Lung microvascular endothelial cell (primary cell): ENCODE data around the gene SLC6A16. TPM values are rescaled to one million over a fixed set of nuclear protein-coding genes. Genes with fewer than 3 reads are reported as not detected.
"Not testable (repeated sequence)": the region's sequence is repeated elsewhere in the genome, so short reads cannot be mapped to it uniquely, and the experiment has no call there.

Source experiments
- DNase-seq, 2 donors: peaks; one replicate each; pipeline versions ENCODE4 v3.0.0 to v3.0.0-alpha.2; 2010; ENCODE audit warnings: low read depth in 2 of 2
- total RNA-seq: library from RNA; depleted of rRNA; stranded (reverse); fragments of >200 nt; gene quantifications from 2 replicates; pipeline ENCODE4 v1.2.1, GENCODE V29; 2014

SLC6A16 gene
- 0.20 and 0.22 TPM in 2 replicates for total RNA-seq

DNA sequence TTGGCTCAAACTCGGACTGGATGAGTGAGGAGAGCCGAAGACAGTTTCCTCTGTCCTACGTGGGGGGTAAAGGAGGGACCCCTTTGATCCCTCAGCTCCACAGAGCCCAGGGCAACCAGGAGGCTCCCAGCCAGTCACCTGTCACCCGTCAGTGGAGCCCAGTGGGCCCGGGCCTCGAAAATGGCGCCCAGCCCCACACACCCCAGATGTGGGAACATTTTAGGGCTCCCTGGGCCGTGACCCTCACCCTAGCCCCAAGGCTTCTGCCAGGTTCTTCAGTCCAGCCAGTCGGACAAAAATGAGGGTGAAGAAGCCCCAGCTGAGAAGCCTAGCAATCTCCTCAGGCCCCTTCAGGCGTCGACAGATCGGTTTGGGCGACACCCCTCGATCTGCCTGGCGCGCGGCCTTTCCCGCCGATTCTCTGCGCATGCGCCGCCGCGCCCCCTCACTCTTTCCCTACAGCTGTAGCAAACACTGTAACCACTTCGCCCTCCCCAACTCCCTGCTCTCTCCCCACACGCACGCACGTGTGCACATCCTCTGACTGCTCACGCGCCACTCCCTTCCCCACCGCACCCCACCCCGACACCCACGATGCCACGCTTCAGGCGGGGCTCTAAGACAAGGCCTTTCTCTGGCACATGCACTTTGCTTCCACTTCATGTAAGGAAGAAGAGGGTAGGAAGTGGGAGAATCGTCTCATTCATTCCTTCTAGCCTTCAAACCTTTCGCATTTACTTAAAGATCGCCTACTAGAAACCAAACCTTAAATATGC is at the start of gene SLC6A16:
TSS of gene SLC6A16 (minus strand) at position 391 of the 776 bp plus-strand sequence. CDS start 13,844 bp downstream, outside the sequence.
- DNase-seq = no peak

DNA sequence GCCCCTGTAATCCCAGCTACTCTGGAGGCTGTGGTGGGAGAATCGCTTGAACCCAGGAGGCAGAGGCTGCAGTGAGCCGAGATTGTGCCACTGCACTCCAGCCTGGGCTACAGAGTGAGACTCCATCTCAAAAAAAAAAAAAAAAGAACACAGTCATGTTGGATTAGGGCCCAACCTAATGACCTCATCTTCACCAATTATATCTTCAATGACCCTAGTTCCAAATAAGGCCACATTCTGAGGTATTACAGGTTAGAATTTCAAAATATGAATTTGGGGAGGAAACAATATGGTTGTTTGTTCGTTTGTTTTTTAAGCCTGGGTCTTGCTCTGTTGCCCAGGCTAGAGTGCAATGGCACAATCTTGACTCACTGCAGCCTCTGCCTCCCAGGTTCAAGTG is 48.2 kb upstream of the SLC6A16 start:
- DNase-seq = not testable (repeated sequence)

DNA sequence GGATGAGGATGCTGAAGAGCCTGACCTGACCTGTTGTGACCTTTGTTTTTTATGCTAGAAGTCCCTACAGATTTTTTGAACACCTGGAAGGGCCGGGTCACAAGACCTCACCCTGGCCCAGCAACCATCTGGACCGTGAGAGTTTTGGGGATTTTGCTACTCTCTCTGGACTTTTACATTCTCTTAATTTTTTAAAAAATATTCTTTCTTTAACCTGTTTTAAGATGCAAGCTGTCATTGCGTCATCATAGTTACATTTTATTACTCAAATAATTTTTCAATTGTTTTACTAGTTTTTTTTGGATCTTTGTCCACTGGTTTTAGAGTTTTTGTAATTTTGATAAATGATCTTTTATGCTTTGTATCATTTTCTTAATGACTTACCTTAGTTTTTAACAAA is 46.2 kb upstream of the SLC6A16 start:
- no peak for DNase-seq

DNA sequence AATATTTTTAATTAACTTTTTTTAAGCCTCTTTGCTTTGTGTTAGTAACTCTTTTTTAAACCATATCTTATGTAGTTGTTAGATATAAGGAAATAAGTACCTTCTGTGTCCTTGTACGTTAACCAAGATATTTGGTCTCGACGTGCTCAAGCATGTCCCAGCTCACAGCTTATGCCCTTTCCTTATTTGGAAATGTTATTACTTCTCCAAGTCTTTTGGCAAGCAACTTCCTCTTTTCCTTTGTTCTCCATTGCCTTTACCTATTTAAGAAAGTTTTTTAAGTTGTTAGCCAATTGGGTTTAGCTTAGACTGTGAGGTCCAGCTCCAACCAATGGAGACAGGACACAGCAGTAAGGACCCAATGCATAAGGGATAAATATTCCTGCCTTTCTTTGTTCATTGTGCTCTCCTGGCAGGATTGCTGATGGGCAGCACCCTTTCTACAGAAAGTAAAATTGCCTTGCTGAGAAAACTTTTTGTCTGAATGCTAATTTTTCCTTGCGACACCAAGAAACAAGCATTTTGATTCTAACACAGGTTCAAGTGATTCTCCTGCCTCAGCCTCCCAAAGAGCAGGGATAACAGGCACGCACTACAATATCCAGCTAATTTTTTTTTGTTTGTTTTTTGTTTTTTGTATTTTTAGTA is 43.8 kb upstream of the SLC6A16 start:
- DNase-seq = no peak

DNA sequence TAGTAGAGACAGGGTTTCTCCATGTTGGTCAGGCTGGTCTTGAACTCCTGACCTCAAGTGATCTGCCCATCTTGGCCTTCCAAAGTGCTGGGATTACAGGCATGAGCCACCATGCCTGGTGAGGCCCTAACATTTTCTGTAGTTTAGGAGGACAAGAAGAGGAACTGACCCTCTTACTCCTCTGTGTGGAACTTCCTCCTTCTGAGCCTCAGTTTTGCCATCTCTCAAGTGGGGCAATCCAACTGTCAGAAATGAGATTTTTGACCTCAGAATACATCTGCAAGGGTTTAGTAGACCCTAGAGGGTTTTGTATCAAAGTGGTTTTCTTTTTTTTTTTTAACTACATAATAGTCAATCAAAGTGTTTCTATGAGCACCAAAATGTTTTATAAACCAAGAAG is 41.1 kb upstream of the SLC6A16 start:
- no peak for DNase-seq

DNA sequence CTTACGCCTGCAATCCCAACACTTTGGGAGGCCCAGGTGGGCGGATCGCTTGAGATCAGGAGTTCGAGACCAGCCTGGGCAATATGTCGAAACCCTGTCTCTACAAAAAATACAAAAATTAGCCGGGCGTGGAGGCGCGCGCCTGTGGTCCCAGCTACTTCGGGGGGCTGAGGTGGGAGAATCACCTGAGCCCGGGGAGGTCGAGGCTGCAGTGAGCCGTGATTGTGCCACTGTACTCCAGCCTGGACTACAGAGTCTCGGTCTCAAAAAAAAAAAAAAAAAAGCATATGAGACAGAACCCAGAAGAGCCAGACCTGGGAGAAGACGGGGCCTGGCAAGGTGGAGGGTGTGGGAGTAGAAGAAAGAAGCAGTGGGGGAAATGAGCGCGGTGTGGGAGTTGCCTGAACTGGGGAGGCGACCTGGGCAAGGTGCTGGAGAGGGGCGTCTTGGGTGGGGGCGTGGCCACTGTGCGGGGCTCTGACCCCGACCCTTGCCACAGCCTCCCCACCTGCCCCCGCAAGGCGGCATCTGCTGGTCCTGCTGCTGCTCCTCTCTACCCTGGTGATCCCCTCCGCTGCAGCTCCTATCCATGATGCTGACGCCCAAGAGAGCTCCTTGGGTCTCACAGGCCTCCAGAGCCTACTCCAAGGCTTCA is 39.2 kb upstream of the SLC6A16 start:
- DNase-seq = no peak

DNA sequence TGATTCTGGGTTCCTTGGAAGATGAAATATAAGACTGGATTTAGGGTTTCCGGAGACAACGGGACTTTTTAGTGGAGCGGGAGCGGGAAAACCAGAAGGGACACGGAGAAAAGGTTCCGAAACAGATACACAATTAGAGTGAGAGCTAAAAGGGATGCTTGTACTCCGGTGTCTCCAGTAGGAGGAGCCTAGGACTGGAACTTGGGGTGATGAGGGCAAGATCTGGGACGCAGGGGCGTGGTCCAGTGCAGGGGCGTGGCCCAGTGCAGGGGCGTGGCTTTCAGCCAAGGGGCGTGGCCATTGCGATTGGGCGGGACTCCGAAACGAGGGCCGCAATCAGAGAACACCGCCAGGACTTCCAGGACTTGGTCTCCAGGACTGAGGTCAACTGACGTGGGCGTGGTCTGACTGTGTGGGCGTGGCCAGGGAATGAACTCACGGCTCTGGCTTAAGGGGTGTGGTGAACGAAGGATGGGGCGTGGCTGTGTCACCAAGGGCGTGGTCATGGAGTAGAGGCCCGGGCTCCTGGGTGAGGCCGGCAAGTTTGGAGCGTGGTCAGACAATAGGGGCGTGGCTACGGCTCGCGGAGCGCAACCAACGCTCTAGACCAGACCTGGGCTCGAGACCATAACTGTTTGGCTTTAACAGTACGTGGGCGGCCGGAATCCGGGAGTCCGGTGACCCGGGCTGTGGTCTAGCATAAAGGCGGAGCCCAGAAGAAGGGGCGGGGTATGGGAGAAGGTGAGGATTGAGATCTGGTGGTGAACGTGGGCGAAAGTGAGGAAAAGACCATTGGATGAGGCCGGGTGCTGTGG is 38.5 kb upstream of the SLC6A16 start, which contains the start of gene DKKL1:
TSS of gene DKKL1 (plus strand) at position 610 of the 815 bp plus-strand sequence. CDS start at position 732, 122 bp downstream.
- peak; percentile 99 to 100 for DNase-seq

DNA sequence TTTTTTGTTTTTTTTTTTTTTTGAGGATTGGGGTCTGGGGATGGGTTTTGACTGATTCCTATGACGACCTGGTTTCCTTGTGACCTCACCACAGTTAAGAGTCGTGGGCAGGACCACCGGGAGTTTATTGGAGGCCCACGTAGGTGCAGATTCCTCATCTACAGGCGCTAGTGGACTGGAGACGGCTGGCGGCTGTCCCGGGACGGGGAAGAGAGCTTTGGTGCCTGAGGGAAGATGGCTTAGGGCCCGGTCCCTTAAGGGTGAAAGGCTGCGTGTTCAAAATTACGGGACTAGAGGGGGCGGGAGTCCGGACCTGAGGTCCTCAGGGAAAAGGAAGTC is 37.9 kb upstream of the SLC6A16 start:
- DNase-seq = peak; percentile 44 to 58

DNA sequence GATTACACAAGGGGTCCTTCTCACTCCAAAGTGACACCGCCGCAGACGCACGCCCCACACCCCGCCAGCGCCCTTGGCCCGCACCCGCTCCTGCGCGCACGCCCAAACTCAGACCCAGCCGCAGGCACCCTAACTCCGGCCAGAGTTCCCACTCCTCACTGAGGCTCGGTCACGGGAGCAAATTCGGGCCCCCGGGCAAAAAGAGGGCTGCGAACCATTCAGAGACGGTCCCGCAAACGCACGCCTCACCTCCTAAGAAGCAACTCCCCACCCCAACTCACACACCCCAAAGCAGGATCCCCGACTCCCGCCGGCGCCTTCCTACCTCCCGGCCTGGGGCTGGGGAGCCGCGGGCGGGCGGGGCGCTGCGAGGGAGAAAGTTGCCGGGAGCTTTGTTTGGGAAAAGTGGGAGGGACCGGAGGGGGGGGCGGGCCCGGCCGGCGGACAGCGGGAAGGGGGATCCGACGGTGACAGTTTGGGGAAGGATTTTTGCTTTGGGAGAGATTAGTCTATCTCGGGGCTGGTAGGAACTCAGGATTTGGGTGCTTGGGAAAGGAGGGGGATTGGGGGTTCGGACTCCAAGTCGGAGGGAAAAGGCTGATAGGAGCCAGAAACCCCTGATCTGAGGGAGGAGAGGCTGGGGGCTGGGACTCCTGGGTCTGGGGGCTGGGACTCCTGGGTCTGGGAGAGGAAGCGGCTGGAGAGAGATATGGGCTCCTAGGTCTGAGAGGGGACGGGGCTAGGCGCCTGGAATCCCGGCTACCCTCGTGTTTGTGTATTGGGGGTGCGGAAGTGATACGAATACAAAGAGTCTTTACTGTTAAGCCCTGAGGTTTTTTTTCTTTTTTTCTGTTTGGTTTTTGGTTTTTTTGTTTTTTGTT is 37.3 kb upstream of the SLC6A16 start, which contains the start of gene TEAD2:
TSS of gene TEAD2 (minus strand) at position 369 of the 881 bp plus-strand sequence. CDS start 2,341 bp downstream, outside the sequence.
- DNase-seq = peak; percentile 66 to 89

DNA sequence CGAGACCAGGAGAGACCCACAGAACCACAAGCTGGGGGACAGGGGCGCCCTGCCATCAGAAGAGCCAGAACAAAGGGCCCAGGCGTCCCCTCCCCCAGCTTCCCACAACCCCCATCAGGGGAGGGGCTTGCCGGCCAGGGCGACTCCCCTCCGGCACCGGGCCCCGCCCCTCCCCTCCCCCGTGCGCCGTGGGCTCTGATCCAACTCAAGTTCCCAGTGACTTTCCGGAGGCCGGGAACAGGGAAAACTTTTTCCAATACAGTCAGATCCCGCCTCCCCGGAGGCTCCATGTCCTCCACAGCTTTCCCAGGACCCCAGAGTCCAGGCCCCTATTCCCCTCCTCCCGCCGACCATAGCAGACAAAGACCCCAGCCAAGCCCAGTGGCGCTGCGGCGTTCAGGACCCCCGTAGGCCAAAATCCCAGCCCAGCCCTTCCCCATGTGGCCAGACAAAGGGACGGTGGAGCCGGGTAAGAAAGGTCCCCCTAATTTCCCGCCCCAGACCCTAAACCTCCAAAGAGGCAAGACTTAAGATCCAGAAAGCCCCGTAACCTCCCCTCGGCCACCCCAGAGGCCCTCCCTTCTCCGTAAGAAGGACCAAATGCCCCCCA is 36.6 kb upstream of the SLC6A16 start:
- DNase-seq = peak; percentile 89 to 97

DNA sequence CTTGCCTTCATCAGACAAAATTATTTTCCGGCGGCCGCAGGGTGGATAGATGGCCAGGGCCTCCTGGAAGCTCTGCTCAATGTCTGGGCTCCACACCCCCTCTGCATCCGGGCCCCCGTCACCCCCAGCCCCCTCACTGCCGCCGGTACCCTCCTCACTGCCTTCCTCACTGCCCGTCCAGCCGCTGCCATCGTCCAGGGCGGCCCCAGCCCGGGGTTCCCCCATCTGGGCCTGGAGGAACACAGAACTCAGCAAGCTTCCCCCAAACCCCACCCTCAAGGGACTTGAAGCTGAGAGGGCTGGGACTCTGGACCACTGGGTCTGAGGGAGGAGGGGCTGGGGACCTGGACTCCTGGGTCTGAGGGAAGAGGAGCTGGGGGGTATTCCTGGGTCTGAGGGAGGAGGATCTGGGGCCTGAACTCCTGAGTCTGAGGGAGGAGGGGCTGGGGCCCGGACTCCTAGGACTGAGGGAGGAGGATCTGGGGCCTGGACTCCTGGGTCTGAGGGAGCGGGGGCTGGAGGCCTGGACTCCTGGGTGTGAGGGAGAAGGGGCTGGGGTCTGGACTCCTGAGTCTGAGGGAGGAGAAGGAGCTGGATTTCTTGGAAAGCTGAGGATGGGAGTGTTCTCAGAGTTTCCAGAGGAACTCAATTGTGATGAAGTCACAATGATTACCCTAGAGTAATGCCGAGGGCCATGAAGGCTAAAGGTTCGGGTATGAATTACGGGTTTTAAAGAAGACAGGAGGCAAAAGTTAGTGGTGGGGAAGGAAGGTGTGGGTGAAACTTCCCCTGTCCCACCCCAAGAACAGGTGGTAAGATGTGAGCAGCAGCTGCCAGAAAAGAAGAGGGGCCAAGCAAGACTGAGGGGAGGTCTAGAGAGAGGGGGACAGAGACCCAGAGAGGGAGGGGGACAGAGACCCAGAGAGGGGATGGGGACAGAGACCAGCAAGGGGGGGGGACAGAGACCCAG is 35.1 kb upstream of the SLC6A16 start:
- no peak for DNase-seq

DNA sequence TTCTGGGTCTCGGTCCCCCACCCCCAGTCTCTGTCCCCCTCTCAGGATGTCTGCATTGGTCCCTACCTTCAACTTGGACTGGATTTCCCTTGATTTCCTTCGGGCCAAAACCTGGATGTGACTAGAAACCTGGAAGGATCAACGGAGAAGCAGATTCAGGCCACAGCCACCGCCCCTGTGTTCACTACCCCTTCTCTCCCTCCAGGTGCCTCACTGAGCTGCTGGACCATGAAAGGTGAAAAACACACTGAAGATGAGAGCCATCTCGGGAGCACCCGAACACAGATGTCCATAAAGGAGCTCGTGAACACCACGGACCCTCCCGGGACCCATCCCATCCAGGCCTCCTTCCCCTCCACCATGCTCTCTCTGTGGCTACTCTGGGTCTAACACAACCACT is 32.2 kb upstream of the SLC6A16 start:
- no peak for DNase-seq

DNA sequence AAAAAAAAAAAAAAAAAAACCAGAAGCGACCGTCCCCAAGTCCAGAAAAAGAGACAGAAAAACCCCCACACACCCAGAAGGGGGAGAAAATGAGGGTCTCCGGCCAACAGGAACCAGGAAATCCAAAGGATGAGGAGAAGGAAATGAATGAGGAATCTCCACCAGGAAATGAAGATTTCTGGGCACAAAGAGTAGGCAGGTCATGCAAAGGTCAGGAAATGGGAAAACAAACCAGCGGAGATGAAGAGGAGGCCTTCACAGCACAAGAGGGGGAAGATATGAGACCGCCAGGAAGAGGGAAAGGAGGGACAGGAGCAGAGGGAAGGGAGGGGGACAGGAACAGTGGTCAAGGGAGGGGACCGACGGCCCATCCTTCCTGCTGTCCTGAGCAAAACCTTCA is 31.4 kb upstream of the SLC6A16 start:
- DNase-seq = peak; percentile 21 to 31

DNA sequence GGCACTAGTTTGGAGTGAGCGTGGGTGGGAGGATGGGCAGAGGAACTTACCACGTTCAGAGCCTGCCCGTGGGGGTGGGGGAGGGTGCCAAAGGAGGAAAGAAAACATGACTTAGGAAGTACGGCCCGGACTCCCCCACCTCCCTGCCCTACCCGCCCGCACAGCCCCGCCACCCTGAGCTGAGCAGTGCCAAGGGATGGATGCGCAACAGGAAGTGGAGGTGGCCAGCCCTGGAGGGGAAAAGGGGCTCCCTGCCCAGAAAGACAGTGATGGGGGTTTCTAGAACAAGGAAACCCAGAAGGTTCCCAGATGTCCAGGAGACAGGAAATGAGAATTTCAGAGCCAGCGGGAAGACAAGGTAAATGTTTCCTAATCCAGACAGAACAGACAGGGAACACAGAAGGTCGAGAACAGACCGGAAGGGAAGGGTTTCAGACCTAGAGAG is 30.9 kb upstream of the SLC6A16 start:
- DNase-seq = peak; percentile 18 to 60

DNA sequence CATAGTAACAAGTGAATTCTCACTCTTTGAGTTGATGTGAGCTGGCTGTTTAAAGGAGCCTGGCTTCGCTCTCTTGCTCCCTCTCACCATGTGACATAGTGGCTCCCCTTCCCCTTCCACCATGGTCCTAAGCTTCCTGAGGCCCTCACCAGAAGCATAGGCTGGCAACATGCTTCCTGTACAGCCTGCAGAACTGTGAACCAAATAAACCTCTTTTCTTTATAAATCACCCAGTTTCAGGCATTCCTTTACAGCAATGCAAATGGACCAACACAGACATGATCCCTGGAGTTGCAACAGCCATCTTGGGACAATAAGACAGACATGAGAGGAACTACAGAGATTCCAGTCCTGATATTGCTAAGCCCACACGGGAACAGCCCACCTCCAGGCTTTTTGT is 24.6 kb upstream of the SLC6A16 start:
- no peak for DNase-seq

DNA sequence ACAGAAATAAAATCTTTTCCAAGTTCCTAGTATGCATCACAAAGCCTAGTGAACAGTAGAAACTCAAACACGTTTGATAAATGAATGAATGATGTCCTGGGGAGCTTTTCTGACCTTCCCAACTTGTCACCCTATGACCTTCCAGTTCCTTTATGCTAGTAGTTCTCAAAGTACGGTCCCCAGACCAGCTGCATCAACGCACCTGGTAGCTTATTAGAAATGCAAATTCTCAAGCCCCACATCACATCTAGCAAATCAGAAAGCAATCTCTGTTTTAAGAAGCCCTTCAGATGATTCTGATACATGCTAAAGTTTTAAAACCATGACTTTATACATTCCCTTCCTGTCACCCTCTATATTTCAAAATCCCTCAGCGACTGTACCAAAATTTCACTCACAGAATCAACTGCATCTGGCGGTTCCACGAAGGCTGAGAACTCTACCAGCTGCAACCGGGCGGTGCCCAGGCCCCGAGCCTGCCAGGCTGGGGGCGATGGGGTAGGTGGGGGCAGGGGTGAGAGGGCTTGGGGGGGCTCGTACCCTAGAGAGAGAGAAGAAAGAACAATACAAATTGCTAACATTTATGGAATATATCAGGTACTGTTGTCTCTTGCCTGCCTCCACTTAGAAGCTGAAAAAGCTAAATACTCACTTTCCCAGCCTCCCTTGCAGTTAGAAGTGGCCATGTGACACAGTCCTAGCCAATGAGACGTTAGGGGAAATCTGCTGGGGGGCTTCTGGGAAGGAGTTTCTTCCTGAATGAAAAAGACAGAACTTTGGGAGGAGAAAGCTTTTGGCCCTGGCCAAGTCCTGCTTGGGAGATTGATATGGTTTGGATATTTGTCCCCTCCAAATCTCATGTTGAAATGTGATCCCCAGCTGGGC is 23.6 kb upstream of the SLC6A16 start:
- no peak for DNase-seq

DNA sequence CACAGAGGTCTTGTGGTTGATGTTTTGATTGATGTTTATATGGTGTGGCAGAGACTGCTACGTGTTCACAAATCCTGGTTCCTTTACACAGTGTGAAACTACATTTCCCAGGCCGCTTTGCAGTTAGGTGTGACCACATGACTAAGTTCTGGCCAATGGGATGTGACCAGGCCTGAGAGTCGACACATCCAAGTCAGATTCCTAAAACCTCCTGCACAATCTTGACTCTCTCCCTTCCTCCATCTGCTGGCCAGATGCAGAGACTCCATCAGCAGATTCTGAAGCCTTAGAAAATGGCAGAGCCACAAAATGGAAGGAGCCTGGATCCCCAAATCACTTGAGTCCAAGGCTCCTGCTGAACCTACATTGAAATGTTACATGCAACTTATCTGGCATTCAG is 22.8 kb upstream of the SLC6A16 start:
- DNase-seq = peak; percentile 44 to 47

DNA sequence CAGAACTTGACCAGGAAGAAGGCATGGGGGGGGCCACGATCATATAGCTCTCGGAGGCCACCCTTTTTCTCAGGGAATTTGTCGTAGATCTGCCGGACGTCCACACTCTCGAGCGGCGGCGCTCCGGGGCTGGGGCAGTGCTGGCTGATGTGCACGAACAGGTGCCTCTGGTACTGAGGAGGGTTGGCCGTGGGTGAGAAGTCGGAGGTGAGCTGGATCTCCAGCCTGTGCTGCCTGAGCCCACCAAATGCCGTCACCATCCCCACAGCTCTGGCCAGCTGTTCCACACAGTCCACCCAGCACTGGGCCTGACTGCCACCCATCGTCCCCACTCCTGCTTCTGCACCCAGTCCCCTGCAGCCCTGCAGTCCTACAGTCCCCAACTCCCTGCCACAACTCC is 22.2 kb upstream of the SLC6A16 start:
- DNase-seq = no peak
